ENCODE results near the gene GTPBP6.
A peak's percentile ranks its signal among the peaks of the same experiment; 100 is the strongest.
"Not testable (repeated sequence)": the region's sequence is repeated elsewhere in the genome, so short reads cannot be mapped to it uniquely, and the experiment has no call there.

The GTPBP6 gene

GRCh38 chrX:295136-295535 lies 23.5 kb downstream of the GTPBP6 start:
- DNase-seq (ENCODE audit: insufficient read length, low spot score) (no peak), FAIRE-seq (no peak)

GRCh38 chrX:292900-293897 lies 25.4 kb downstream of the GTPBP6 start:
- no peak for FAIRE-seq

GRCh38 chrX:291411-291901 lies 27.1 kb downstream of the GTPBP6 start:
- DNase-seq (ENCODE audit: insufficient read length, low spot score) = no peak
- FAIRE-seq = no peak

More at GRCh38 chrX:292900-293897, 25.4 kb downstream of the GTPBP6 start:
- no peak for DNase-seq (ENCODE audit: insufficient read length, low spot score)

- no peak for FAIRE-seq
Observed at GRCh38 chrX:290476-291166, 28.0 kb downstream of the GTPBP6 start.

GRCh38 chrX:288561-288991 lies 30.0 kb downstream of the GTPBP6 start:
- FAIRE-seq (no peak), DNase-seq (ENCODE audit: insufficient read length, low spot score) (no peak)

More at GRCh38 chrX:290476-291166, 28.0 kb downstream of the GTPBP6 start:
- DNase-seq (ENCODE audit: insufficient read length, low spot score) = no peak

- FAIRE-seq = no peak
- no peak for DNase-seq (ENCODE audit: insufficient read length, low spot score)
Observed at GRCh38 chrX:287670-288069, 30.9 kb downstream of the GTPBP6 start.

GRCh38 chrX:285076-285677 lies 33.4 kb downstream of the GTPBP6 start:
- no peak for DNase-seq (ENCODE audit: insufficient read length, low spot score)
- FAIRE-seq = peak; percentile 96

GRCh38 chrX:283115-283845 lies 35.3 kb downstream of the GTPBP6 start:
- DNase-seq (ENCODE audit: insufficient read length, low spot score) = peak; percentile 96
- peak; percentile 95 for FAIRE-seq

- DNase-seq (ENCODE audit: insufficient read length, low spot score); FAIRE-seq: not testable (repeated sequence)
Observed at GRCh38 chrX:282000-282681, 36.5 kb downstream of the GTPBP6 start.

GRCh38 chrX:281166-281999 lies 37.2 kb downstream of the GTPBP6 start, which contains the start of gene PLCXD1:
TSS of gene PLCXD1 (plus strand) at chrX:281381. CDS start at chrX:284188, 2,807 bp downstream.
- DNase-seq (ENCODE audit: insufficient read length, low spot score) = peak; percentile 75
- no peak for FAIRE-seq

GRCh38 chrX:280722-281121 lies 37.9 kb downstream of the GTPBP6 start:
- FAIRE-seq; DNase-seq (ENCODE audit: insufficient read length, low spot score): not testable (repeated sequence)

- not testable (repeated sequence) for DNase-seq (ENCODE audit: insufficient read length, low spot score)
- FAIRE-seq = peak; percentile 91
Observed at GRCh38 chrX:279757-280604, 38.6 kb downstream of the GTPBP6 start.

GRCh38 chrX:276581-277201 lies 41.9 kb downstream of the GTPBP6 start:
- peak; percentile 26 for FAIRE-seq
- DNase-seq (ENCODE audit: insufficient read length, low spot score) = no peak

GRCh38 chrX:275967-276580 lies 42.5 kb downstream of the GTPBP6 start:
- no peak for FAIRE-seq

GRCh38 chrX:275476-275966 lies 43.1 kb downstream of the GTPBP6 start:
- FAIRE-seq (no peak), DNase-seq (ENCODE audit: insufficient read length, low spot score) (no peak)

More at GRCh38 chrX:275967-276580, 42.5 kb downstream of the GTPBP6 start:
- DNase-seq (ENCODE audit: insufficient read length, low spot score) = no peak

GRCh38 chrX:274904-275475 lies 43.6 kb downstream of the GTPBP6 start:
- DNase-seq (ENCODE audit: insufficient read length, low spot score) (no peak), FAIRE-seq (no peak)

All from HTR-8/SVneo (cell line).